Activated CD8-positive, alpha-beta memory T cell treated with anti-CD3 and anti-CD28 coated beads for 48 hours (primary cell): Measurements from ENCODE around the gene SNUPN.

Experiments used
- DNase-seq, 3 experiments: peaks; one replicate each; pipeline ENCODE4 v3.0.0-alpha.2; 2020; ENCODE audit warnings: low read depth in 2 of 3, low spot score in 2 of 3

The SNUPN gene

DNA sequence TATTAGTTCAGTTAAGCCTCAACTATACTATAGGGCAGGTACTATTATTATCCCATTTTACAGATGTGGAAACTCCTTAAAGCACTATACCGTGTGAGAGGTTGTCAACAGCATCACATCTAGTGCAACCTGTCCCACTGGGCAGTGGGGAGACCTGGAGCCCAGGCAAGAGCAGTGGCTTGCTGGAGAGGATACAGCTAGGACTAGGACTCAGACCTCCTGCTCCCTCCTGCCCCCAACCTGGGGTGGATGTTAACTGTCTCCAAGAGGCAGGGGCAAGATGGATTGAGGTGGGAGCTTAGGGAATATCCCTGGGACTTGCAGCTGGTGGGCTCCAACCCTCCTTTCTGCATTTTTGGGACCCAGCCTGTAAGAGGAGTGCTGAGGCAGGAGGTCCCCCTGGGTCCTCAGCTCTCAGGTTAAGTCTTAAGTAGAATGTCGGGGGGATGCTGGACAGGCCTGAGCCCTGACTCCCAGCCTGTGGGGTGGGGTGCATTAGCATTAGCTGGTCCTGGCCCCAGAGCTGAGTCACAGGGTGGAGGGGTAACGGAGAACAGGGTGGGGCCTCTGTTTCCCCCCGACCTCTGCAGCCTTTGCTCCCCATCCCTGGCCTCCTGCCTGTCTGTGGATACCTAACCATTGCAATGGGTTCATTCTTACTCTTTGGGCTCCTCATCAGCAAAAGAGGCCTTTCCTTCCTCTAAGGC is 28.8 kb upstream of the SNUPN start:
- DNase-seq = no peak

DNA sequence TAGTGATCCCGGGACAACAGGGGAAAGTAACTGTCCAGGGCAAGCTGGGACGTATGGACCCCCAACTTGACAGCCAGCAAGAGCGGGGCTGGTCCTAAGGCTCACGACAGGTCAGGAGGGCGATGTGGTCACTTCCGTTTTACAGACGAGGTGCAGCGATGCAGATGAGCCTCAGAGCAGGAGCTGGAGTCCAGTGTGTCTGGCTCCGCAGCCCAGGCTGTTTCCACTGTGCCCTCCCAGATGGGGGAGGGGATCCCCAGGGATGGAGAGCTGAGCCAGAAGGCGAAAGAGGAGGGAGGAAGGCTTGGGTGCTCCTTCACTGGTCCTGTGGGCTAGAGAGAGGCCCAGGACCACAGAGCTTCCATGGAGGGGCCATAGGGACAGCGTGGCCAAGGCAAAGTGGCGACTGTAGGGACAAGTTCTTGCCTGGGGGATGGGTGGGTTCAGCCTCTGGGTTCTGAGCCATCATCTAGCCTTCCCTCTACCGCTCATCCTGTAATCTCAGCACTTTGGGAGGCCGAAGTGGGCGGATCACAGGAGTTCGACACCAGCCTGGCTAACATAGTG is 27.9 kb upstream of the SNUPN start:
- no peak for DNase-seq

DNA sequence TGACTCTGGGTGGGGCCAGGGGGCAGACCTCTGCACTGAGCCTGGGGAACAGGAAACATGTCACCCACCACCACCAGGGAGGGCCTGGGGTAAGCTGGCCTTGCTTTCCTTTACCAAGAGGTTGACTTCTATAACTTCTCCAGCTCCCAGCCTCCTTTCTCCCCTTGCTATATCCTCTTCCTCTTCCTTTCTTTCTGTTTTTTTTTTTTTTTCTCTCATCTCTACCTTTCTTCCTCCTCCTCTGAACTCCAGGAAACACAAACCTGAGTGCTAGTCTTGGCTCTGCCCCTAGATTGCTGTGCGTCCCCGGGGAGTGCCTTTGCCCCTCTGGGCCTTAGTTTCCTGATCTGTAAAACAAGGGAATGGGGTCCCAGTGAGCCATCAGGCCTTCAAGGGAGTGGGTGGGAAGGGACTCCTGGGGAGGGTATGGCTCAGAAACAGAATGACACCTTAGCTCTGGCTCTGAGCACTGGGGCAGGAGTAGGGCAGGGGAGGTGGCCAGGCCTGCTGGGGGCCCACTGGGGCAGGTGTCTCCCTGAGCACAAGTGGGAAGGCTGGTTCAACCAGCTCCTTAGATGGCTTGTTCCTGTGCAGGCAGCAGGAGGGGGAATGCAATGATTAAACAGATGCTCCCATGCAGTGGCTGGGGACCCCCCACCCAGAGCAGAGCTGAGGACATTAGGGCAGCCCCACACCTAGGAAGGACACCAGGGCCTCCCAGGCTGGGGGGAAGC is 26.5 kb upstream of the SNUPN start:
- DNase-seq = no peak

DNA sequence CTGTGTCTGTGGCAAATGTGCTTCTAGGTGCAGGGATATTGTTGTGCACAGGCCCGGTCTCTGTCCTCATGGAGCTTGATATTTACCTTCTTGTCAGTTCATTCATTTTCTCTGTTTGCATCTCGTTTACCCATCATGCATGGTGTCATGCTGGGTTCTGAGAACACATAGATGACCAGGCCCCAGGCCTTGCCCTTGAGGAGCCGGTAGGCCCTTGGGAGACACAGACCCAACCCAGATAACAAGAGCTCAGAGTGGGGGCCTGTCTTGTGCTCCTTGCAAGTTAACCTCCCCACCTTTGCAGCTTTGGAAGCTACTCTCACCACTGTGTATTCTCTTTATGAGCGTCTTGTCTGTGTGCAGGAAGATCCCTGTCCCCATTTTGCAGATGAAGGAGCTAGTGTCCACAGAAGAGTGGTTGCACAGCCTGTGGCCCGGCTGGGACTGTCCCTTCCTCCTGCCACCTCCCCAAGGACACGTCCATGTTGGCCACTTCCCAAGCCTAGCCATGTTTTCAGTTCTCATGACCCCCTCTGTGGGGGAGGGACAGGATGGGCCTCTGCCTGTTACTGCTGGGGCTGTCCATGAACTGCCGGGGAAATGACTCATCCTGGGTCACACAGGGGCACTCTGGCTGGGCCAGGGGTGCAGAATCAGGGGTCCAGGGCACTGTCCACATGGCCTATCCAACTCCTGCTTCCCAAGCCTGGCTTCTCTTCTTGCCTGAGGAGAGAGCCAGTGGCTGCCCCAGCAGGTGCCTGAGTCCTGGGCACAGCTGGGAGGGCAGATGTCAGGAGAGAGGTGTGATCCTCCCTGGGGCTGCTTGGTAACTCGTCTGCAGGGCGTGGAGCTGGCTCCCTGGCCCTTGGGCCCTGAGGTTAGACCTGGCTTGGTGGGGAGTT is 25.6 kb upstream of the SNUPN start:
- DNase-seq = no peak

DNA sequence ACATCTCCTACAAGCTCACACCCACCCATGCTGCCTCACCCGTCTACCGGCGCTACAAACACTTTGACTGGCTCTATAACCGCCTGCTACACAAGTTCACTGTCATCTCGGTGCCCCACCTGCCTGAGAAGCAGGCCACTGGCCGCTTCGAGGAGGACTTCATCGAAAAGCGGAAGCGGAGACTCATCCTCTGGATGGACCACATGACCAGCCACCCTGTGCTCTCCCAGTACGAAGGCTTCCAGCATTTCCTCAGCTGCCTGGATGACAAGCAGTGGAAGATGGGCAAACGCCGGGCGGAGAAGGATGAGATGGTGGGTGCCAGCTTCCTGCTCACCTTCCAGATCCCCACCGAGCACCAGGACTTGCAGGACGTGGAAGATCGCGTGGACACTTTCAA is 24.3 kb upstream of the SNUPN start:
- no peak for DNase-seq

DNA sequence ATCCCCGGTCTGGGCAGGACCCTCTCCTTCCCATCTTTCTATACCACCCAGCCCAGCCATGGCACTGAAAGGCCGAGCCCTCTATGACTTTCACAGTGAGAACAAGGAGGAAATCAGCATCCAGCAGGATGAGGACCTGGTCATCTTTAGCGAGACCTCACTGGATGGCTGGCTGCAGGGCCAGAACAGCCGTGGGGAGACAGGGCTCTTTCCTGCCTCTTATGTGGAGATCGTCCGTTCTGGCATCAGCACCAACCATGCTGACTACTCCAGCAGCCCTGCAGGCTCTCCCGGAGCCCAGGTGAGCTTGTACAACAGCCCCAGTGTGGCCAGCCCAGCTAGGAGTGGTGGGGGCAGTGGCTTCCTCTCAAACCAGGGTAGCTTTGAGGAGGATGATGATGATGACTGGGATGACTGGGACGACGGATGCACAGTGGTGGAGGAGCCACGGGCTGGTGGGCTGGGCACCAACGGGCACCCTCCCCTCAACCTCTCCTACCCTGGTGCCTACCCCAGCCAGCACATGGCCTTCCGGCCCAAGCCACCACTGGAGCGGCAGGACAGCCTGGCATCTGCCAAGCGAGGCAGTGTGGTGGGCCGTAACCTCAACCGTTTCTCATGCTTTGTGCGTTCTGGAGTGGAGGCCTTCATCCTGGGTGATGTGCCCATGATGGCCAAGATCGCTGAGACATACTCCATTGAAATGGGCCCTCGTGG is 23.7 kb upstream of the SNUPN start:
- DNase-seq = no peak

DNA sequence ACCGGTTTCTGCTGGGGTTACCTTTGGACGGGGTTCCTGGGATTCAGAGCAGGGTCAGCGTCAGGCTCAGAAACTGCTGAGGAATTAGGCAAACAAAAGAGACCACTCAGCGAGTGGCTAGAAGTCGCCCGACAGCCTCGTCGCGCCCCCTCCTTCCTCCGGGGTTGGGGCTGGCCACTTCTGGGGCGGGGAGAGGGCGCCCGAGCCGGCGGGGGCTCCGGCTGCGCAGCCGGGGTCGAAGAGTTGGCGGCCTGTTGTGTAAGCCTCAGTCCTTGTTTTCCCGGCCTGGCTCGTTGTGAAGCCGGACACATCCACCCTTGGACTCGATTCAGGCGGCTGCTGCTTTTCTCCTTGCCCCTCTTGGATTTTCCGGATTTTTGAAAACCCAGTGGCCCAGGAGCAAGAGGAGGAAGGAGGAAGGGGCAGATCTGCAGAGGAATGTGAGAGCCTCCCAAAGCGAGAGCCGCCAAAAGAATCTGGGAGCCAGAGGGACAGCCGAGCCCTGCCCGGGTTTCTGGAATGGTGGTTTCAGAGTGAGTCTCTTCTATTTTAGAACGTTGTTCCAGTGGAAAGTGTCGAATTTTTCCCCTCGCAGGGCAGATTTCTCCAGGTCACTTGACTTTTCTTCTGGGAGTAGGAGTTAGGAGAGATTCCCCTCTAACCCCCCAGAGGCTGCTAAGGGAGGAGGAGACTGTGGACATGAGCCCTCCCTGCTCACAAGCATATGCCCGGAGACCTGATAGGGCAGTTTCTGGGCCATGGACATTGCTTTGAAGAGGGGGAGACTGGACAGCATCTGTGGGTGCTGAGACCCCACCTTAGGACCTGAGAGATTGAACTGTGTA is 22.9 kb upstream of the SNUPN start:
- DNase-seq = no peak

DNA sequence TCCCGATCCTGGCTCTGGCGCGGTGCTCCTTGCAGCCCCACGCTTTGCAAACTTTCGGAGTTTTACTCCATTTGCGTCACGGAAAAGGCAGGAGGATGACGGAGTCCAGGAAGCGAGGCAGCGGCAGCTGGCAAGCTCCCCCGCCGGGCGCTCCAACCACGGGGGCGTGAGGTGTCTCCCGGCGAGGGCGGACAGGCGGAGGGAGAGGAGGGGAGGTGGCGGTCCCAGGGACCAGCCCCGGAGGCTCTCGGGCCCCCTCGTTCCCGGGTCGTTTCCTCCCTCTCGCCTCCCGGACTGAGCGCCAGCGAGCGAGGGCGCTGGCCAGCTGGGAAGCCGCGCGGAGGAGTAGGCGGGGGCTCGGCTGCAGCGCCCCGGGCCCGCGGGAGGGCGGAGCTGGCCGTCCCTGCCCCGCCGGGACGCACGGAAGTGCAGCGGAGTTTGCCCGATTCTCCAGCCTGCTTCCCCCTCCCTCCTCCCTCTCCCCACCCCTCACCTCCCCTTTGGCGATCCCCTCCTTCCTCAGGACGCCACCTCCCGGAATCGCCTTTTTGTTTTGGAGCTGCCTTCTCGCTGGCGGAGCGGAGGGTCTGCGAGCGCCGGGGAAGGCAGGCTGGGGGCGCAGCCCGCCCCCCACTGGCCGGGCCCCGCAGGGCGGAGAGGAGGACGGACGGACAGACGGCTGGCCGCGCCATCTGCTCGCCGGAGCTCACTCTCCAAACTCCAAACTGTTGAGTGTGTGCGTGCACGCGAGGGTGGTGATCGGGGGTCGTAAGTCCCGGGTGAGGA is 22.0 kb upstream of the SNUPN start, which contains the start of gene SNX33:
SNX33 (plus strand) TSS at position 543 of the 786 bp plus-strand sequence. CDS start 1,191 bp downstream, outside the sequence.
- DNase-seq = peak in 2 of 3 experiments; percentile 26 to 36

DNA sequence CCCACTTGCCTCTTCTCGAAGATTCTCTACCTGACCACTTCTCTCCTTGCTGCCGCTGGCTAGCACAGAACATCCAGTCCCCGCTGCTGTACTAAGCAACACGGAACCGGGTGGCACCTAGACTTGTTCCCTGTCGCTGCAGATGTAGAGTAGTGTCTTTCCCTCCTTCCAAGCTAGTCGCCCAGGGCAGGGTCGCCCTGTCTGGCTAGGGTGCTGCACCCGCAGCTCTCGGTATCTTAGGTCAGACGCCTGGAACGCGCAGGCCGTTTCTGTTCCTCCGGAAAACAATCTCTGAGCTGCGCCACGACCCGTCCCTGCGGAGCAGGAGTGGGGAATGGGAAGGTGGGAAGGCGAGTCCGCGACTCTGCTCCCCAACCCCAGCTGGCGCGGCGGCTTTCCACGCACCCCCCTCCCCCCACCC is 21.4 kb upstream of the SNUPN start:
- DNase-seq = no peak

DNA sequence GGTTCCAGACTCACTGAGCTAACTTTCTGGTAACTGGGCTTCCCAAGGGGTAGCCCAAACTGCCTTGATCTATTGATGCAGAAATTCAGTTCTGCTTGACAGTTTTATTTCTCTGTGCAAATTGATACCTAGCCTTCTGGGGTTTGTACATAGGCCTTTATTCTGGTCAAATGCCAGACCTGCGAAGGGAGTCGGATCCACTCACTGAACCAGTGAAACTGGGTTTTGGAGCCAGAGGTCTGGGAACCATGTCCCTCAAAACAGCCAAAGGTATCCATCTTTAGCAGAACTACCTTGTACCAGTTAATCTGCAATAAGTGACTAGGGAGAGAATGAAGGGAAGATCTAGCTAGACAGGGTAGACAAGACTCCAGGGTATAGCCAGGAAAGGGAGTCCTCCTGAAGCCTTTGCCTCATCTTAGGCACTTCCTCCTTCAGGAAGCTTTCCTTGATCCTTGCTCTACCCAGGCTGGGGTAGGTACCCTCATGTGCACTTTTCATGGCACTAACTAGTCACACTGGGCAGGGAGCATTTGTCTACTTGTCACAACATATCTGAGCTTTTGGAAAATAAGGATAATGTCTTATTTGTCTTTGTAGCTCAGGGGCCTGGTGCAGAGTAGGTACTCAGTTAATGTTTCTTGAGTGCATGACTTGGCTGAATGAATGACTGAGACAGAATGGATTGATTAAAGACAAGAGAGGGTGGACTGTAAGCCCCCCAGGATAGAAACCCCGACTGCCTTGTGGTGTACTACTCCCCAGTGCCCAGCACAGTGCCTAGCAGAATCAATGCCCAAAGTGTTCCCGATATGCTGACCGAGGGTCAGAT is 20.8 kb upstream of the SNUPN start:
- DNase-seq = no peak

DNA sequence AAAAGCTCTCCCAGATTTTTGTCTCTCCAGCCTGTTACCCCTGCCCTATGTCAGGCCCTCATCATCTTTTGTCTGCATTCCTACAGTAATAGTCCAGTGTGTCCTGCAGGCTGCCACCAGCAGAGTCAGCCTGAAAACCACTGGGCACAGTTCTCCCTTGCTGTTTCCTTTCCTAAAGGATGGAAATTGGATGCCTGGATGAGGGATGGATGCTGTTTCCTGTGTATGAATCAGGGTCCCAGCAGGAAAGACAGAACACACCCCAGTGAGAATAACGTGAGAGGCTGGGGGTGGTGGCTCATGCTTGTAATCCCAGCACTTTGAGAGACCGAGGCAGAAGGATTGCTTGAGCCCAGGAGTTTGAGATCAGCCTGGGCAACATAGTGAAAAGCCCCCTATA is 18.9 kb upstream of the SNUPN start:
- DNase-seq = no peak

DNA sequence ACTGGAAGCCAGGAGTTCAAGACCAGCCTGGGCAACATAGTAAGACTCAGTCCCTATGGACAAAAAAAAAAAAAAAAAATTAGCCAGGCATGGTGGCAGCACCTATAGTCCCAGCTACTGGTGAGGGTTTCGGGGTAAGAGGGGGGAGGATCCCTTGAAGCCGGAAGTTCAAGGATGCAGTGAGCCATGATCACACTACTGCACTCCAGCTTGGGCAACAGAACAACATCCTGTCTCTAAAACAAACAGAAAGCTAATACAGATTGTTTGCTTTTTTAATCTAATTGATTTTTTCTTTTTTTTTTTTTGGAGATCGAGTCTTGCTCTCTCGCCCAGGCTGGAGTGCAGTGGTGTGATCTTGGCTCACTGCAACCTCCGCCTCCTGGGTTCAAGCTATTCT is 16.1 kb upstream of the SNUPN start:
- no peak for DNase-seq

DNA sequence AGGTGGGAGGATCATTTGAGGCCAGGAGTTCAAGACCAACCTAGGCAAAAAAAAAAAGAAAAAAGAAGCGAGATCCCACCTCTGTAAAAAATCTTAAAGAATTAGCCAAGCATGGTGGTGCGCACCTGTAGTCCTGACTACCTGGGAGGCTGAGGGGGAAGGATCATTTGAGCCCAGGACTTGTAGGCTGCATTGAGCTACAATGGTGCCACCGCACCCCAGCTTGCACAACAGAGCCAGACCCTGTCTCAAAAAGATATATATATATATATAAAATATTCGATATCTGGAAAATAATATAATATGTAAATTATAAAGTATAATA is 15.6 kb upstream of the SNUPN start:
- DNase-seq = no peak

DNA sequence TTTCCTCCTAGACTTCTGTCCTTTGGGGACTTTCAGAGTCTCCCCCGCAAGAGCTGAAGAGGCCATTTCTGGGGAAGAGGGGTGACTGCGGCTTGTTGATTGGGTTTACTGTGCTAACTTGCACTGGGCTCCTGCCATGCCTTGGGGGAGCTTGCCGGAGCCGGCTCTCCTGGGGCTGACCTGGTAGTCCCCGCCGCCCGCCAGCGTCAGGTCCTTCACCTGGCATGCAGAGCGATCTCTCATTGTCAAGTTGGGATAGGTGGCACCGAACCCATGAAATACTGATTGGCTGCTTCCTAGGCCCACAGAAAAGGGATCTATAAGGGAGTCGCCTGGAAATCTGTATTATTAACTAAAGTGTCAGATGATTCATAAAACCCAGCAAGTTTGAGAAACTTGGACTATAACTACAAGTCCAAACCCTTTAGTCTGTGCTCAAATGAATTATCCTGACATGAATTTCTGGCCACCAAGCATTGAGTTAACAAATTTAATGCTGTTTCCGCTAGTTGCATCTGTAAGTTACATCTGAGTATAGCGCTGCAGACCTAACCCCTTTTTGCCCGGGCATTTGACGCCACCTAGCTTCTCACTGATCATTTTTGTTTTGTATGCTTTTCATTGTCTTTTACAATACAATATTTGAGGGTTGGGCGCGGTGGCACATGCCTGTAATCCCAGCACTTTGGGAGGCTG is 15.1 kb upstream of the SNUPN start:
- no peak for DNase-seq

DNA sequence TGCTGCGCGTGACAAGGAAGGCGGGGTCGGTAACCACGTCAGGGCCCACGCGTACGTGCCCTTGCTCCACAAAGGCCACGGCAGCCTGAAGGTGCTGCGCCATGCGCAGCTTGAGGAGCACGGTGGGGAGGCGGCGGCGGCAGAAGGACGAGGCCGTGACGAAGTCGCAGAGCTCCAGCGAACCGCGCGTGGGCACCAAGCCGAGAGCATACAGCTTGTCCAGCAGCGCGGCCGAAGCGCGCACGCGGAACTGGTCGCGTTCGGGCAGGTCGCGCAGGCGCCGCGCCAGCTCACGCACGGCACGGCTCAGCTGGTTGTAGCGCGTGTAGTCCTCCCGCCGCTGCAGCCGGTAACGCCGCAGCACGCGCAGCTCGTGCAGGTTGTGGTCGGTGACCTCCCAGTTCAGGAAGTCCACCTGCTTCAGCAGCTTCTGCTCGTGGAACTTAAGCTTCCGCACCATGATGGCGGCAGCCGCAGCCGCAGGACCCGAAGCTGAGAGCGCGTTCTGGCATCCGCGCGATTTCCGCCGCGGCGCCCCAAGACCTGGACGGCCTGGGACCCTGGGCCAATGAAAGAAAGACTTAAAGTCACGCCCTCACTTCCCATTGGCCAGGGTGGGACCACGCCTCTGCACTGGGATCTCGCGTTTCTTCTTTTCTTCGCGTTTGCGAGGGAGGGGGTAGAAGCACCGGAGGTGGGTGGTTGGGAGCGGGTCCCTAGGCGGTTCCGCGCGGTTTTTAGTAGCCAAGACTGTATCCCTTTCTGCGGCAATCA is 14.4 kb upstream of the SNUPN start, which contains the start of gene IMP3:
IMP3 (minus strand) TSS at position 516 of the 774 bp plus-strand sequence; CDS start at position 460, 56 bp downstream.
- DNase-seq = peak; percentile 73 to 85 (median 73)

DNA sequence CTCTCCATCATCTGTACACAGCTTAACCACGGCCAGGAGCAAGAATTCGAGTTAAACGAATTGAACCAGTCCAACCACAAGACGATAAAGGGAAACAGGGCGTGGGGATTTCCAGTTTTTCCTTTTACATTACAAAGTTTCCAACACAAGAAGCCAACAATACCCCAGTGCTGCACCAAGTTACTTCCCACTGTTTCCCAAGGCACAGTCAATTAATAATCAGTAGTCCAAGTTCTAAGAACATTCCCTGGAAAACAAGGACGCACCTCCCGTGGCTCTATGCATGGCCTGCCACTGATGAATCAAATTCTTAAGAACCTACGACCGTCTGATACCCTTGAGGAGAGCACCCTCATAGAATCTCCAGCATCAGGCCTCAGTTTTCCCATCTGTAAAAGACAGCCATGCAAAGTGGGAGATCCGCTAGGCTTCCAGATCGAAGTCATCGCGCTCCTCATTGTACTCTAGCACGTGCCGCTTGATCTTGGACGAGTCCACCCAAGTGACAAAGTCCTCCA is 13.7 kb upstream of the SNUPN start:
- DNase-seq = no peak
